Measurements from ENCODE around the gene NUAK1.
"Not testable (repeated sequence)": the region's sequence is repeated elsewhere in the genome, so short reads cannot be mapped to it uniquely, and the experiment has no call there.

NUAK1 gene

DNA sequence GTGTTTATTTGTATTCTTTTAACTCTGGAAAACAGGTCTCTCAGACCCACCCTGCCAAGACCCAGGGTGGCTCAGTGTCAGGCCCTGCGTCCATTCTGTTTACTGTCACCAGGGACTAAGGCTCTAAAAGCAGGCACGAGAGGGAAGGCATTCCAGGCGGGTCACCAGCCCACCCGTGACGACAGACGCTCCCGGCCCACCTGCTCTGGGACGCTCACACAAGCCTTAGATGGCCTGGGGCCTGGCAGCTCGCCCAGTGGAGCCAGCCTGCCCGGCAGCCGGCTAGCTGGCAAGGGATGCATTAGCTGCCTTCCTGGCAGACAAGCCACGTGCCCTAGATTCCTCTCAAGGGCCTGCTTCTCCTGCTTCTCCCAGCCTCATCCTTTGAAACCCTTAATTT is 9.2 kb upstream of the NUAK1 start:
- no peak for DNase-seq (ENCODE audit: low read depth, low spot score)

DNA sequence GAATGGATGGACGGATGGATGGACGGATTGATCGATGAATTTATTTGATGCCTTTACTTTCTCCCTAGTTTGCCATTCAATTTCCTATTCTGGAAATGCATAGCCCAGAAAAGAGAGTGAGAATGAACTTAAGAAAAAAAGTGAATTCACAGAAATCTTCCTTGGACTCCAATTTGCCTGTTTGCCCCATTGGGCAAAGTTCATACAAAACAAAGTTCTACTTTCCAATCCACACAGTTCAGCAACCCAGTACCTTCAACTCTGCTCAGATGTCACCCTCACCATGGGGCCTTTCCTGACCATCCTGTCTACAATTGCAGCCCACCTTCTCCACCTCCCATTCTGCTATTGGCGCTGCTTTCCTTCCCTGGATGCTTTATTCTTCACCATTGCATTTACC is 8.2 kb upstream of the NUAK1 start:
- no peak for DNase-seq (ENCODE audit: low read depth, low spot score)

DNA sequence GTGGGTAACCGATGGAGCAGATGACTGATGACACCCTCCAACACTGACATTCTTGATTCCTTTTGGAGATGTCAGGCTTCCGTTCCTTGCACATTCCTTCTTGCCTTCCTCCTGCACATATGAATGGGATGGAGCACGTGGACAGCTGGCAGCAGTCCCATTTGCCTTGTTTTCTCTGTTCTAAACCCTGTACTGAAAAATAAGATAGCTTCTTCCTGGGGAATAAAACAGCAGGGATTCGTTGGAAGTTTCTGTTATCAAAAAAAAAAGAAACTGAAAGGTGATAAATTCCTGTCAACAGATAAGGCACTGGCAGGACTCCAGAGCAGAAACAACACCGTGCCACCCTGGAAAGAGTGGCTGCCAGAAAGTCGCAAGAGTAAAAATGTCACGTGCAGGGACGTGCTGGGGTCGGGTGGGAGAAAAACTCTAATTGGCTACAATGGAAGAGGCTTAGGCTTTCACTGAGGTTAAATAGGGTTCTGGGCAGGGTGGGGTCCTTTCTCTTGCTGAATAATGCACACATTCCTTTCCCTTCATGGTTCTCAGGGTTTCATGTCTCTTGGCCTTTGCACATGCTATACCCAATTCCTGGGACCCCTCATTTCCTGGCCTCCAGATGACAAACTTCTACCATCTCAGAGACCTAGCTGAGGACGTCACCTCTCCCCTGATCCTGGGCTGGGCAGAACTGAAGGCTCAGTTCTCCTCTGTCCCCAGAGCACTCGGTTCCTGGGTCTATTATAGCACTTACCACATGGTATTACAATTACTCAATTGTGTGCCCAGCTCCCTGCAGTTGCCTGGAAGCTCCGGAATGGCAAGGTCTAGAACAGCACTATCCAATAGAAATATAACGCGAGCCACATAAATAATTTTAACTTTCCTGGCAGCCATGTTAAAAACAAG is 7.0 kb upstream of the NUAK1 start:
- DNase-seq (ENCODE audit: low read depth, low spot score), result no peak

DNA sequence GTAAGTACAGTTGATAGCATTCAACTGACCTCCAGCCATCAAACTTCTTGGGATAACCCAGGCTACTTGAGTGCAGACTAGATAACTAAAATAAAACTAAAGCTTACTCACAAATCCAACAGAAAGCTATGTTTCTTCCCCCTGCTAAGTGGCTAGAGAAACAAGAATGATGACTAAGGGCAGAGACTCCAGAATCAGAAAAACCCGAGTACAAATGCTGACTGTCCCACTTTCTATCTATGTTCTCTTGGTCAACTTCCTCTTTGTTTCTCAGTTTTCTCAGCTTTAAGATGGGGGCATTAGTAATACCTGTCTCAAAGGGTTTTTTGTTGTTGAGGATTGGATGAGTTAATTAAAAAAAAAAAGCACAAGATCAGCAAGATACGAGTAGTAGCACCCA is 6.1 kb upstream of the NUAK1 start:
- no peak for DNase-seq (ENCODE audit: low read depth, low spot score)

DNA sequence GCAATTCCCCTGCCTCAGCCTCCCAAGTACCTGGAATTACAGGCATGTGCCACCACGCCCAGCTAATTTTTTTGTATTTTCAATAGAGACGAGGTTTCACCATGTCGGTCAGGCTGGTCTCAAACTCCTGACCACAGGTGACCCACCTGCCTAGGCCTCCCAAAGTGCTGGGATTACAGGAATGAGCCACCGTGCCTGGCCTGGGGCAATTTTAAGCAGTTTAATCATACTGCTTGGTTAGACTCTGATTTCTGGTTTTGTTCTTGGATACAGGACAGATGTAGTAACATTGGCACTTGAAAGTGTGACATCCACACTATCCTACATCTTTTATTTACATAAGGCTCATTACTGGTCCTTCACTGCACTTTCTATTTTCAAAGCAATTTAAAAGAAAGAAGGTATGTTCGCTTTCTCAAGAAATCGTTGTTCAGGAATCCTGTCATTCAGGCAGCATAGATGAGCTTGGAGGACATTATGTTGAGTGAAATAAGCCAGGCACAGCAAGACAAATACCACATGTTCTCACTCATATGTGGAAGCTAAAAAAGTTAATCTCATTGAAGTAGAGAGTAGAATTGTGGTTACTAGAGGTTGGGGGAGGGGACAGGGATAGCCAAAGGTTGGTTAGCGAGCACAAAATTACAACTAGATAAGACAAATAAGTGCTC is 4.0 kb upstream of the NUAK1 start:
- DNase-seq (ENCODE audit: low read depth, low spot score), result no peak

DNA sequence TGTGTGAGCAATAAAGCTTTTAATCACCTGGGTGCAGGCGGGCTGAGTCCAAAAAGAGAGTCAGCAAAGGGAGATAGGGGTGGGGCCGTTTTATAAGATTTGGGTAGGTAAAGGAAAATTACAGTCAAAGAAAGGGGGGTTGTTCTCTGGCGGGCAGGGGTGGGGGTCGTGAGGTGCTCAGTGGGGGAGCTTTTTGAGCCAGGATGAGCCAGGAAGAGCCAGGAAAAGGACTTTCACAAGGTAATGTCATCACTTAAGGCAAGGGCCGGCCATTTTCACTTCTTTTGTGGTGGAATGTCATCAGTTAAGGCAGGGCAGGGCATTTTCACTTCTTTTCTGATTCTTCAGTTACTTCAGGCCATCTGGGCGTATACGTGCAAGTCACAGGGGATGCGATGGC is 3.2 kb upstream of the NUAK1 start:
- DNase-seq (ENCODE audit: low read depth, low spot score), result not testable (repeated sequence)

DNA sequence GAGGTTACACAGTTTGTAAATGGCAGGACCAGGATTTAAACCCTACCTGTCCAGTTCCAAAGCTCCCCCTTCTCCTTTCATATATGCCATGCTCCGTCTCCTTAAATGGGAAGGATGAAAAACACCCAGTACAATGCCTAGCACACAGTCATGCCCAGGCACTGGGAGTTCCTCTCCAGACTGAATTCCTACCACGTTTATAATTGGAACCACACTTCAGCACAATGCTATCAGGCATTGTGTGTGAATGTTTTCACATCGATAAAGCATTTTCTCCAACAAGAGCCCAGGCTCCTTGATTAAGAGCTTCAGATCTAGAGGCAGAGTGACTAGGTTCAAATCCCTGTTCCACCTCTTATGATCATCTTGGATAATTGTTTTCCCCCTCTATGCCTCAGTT is 2.7 kb upstream of the NUAK1 start:
- DNase-seq (ENCODE audit: low read depth, low spot score), result no peak

DNA sequence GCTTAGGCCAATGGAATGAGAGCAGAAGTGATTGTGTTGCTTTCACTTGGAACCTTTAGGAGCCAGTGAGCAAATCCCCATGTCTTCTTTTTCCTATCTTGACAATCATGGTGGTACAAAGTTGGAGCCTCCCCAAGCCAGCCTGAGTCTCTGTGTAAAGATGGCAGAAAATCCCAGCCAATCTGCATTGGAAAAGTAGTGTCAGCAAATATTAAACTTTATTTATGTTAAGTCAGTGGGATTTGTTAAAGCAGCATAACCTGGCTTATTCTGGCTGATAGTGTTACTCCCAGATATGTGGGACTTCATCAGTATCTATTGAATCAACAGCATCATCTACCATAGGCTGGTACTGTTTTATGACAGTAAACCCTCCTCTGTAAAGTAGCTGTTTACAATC is 2.2 kb upstream of the NUAK1 start:
- no peak for DNase-seq (ENCODE audit: low read depth, low spot score)

DNA sequence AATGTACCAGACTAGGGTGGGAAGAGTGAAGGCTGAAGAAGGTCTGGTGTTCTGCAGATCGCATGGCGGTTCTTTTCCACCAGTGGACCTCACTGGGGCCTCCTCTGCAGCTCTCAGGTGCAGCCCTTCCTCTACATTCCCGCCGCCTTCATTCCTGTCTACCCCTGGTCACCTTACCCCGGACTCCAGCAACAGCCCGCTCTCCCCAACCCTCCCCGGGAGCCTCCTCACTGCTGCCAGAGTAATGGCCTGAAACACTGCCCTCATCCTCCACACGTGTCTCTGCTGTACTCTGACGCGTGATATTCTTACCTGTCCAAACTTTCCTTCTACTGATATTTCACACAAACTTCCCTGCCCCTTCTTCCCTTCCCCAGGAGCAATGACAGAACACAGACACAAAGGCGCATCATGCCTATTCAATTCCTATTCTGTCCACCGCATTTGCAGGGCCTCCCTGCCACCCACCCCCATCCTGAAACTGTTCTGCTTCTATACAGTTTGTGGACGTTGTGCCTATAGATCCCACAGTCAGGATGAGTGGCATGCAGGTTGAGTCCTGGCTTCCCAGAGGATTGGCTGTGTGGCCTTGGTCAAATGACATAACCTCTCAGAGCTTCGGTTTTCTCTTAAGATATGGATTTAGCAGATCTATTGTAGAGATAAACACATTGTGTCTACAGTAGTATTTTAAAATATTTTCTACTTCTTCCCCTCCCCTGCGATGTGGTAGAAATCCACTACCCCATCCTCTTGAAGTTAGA is 1.7 kb upstream of the NUAK1 start:
- no peak for DNase-seq (ENCODE audit: low read depth, low spot score)

DNA sequence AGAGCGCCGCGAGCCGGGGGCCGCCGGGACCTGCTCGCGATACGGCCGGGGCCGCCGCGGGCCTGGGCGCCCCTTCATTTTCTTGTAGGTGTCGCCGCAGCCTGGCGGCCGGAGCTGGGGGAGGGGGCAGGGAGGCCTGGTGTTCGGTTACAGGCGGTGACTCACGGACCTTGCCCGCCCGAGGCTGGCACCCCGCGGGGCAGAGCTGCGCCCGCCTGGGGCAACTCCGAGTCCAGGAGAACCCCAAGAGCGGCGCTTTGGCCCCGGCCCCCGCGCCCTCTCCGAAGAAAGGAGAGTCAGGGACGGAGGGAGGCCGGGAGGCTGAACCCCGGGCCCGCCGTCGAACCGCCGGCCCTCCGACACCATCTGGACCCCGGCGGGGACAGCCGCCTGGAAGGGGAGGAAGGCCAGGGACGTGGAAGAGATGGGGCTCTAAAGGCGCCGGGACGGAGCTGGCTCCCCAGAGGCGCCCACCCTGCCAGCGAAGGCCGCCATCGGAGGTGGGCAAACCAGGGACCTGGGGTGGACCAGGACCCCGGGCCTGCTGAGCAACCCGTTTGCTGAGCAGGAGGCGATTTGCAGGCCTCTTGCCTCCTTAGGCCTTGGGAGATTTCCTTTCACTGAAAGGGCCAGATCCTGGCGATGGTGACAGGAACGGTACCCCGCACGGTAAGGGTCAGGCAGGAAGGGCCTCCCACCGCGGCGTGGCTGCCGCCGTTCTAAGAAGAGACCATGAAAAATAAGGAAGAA is 843 bp upstream of the NUAK1 start:
- no peak for DNase-seq (ENCODE audit: low read depth, low spot score)

DNA sequence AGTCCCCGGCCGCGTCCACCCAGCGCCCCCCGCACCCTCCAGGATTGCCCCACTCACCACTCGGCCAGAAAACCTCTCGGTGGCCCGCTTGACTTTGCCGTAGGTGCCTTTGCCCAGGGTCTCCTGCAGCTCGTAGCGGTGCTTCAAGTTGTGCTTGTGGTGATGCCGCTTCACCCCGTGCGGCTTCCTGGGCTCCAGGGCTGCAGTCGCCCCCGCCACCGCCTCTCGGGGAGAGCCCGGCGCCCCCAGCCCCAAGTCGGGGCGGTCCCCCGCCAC is 459 bp downstream of the NUAK1 start:
- no peak for DNase-seq (ENCODE audit: low read depth, low spot score)

DNA sequence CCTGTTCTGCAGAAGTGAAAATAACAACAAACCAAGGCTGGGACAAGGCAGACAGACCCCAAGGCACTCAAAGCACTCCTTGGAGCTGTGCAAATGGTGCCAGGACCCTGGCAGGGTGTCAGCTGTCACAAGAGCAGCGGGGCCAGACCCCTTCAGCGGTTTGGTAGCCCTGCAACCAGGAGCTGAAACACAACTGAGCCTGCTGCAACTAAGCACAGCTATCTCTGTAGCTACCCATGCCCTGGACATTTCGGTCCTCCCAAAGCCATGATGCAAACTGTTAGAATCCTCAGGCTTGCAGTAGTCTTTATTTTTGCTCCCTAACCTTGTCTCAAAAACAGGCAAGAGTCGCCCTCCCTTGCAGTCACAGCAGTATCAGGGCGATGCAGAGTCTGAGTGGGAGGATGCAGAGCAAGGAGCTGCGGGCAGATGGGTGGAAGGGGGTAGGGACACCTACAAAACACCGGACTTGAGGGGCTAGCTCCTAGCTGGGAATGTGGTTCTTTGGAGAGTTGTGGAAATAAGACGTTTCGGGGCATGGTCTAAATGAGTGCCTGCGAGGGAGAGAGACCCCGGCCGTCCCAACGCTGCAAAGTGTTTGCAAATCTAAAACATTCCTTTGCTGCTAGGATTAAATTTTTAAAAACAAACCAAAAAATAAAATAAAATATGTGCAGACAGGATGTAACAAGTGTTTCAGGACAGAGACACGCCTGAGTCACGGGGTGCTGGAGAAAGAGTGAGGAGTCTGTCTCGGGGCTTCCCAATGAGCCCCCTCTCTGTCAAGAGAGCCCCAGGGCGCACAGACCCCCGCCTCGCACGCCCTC is 1.0 kb downstream of the NUAK1 start:
- no peak for DNase-seq (ENCODE audit: low read depth, low spot score)

DNA sequence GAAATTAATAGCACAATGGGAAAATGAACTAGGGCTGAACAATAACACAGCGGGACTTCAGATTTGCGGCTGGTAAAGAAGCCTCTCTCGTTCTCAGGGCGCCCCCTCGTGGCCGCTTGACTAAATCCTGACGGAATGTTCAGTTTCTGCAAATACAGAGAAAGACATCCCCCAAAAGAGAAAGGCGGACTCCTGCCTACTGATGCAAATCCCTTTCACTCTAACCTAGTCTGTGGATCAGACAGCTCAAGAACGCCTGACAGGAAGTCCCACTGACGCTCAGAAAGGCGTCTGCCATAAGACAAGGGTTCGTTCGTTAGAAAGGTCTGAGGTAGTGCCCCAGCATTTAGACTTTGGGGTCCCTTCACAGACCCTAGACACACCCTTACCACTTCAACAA is 2.5 kb downstream of the NUAK1 start:
- peak; percentile 38 for DNase-seq (ENCODE audit: low read depth, low spot score)

DNA sequence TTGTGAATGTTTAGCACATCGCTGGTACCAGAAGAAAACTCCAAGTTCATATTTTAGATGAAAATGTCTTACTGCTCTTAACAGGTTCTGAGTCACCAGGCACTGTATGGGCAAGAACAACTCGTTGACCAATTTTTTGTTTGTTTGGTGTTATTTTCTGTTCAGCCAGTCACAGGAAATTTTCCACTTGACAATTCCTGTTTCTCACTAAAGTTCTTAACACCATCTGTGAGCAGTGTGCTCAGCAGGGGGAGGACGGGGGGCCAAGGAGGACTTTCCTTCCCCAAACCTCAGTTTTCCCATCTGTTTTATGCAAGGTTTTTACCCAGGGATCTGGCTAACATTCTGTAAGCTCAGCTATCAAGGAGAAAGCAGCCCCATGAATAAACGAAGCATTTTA is 3.0 kb downstream of the NUAK1 start:
- DNase-seq (ENCODE audit: low read depth, low spot score), result no peak

DNA sequence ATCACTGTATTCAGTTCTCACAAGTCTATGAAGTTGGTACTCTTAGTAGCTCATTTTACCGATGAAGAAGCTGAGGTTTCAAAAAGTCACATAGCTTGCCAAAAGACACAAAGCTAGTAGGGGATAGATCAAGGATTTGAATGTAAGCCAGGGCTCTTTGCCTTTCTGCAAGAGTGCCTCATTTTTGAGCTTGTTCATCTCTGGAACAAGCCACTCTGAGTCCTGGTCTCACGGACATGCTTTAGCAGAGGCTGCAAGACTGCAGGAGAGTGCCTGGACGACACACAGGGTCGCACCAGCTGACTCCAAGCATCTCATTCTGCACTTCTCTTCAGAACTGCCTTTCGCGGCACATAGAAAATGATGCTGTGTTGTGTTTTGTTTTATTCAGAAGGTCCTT is 3.7 kb downstream of the NUAK1 start:
- DNase-seq (ENCODE audit: low read depth, low spot score), result no peak

DNA sequence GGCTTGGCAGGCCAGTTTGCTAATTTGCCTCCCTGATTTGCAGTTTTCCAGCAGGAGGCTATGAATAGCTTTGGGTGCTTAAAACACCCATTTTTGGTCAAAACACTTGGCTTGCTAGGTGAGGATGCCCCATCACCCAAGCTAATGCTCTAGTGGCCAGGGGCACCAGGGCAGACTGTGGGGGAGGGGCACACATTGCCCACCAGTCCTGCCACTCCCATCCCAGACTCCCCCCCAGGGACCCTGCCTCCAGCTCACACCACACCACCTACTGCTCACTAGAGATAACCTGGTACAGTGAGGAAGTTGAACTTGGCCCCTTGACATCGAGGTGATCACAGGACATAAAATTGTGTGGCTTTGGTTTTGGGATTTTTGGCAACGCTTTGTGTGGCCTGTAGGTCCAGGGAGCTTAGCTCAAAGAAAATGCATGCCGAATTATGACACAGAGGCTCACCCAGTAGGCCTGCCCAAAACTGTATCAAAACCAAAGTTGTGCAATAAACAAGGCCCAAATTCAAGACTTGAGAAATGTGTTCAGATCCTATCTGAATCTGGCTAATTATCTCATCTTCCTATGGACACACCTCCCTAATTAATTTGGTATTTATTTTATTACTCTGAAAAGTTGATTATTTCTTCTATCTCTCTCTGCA is 4.3 kb downstream of the NUAK1 start:
- no peak for DNase-seq (ENCODE audit: low read depth, low spot score)

DNA sequence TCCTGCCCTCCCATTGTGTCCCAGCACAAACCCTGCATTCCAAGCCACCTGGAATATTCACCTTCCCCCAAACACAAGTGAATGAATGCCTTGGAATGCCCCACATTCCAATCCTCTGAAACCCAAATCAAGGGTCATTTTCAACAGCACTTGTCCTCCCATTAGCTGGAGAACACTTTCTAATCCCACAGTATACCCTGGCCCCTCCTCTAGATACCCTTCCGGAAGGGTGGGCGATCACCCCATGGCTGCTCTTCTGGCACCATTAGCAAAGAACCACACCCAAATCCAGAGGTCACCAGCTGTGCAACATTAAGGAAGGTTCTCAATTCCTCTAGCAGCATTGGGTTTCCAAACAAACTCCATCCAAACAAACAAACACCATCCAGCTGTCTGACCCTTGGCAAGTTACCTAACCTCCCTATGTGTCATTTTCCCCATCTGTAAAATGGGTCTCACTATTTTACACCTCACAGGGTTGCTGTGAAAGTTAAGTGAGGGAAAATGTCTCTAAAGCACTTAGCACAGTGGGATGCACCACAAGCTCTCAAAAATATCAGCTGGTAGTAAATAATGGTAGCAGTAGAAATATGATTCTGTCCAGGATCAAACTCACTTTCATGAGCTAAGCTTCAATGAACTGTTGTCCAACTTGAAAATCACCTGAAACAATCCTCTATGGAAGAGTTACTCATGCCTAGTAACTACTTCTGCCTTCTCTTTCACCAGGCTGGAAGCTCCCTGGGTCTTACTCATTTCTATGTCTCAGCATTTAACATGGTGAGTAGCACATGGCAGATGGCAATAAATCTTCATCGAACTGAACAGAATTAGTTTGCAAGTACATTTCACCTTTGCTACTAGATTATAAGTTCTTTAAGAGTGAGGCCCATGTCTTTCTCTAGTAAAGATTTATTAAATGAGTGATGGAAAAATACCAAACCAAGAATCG is 5.3 kb downstream of the NUAK1 start:
- no peak for DNase-seq (ENCODE audit: low read depth, low spot score)

DNA sequence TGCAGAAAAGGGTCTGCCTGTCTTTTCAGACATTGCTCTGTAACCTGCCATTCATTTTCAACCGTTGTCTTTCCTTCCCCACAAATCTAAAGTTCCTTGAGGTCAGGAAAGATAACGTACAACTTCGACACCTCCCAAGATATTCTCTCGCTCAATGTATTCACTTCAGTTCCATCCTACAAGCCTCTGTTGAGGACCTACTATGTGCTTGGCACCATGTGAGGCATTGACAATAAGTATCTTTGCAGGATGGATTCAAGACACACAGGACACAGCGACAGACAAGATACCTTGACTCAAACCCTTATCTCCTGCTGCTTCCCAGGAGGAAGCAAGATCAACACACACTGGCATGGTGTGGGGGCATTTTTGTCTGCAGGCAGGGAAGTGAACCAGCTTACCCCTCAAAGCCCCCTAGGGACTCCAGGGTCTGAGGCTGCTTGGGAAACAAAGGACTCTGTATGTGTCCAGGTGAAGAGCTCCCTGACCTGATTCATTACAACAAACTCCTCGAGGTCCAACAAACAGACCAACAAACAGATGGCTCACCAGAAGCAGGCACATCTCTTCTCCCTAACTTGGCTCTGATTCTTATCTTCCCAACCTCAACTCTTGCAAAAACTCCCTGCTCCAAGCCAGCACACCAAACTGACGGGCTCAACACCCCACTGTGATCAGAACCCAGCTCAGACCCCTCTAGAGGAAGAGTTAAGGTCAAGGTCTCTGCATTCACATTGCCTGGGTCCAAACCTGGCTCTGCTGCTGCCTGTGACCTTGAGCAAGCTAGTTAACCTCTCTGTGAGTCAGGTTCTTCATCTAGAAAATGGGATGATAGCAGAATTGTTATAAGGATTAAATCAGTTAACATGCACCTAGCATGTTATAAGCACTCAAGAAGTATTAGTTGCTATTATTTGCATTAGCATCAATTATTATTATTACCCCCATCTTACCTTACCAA is 6.3 kb downstream of the NUAK1 start:
- no peak for DNase-seq (ENCODE audit: low read depth, low spot score)
